DND-41 (cell line): ENCODE data around the gene ZFPL1.

Source experiments
- CTCF ChIP-seq: IDR thresholded peaks from 2 replicates; pipeline ENCODE4 v1.5.1; 2012; ENCODE audit warnings: borderline replicate concordance, low read length, moderate library complexity, mild to moderate bottlenecking; ENCODE audit not compliant: poor library complexity, severe bottlenecking; ENCODE audit errors: extremely low read depth
- EZH2 ChIP-seq: IDR thresholded peaks from 3 replicates; pipeline ENCODE4 v1.6.1; 2012; ENCODE audit warnings: borderline replicate concordance, low read depth, mild to moderate bottlenecking, moderate library complexity, low read length, inconsistent platforms; ENCODE audit not compliant: severe bottlenecking

GRCh38 chr11:65066315-65066714, 17.7 kb upstream of the ZFPL1 start:
- no peak for TF ChIP-seq EZH2
- no peak for TF ChIP-seq CTCF
